ENCODE results near the gene DCTN3.
A peak's percentile ranks its signal among the peaks of the same experiment; 100 is the strongest.

Gene DCTN3

GRCh38 chr9:34655394-34655793 is 35.1 kb upstream of the DCTN3 start:
- no peak overlapping the region for H3K4me3 ChIP-seq (ENCODE audit: low read depth, low read length)
- no peaks in the 10 kb centered on the region for H3K27me3 ChIP-seq (ENCODE audit: control insufficient read depth, insufficient read depth, low read length)
- peaks cover 30% of the 10 kb centered on the region for H3K4me1 ChIP-seq (ENCODE audit: control insufficient read depth, insufficient read depth, low read length)
- H3K9ac ChIP-seq (ENCODE audit: low read length): no peak overlapping the region
- H3K27ac ChIP-seq (ENCODE audit: low read depth, low read length): no peak overlapping the region
- no peaks in the 10 kb centered on the region for H3K9me3 ChIP-seq (ENCODE audit: control insufficient read depth, insufficient read depth, low read depth, low read length)
- no peaks in the 10 kb centered on the region for H3K36me3 ChIP-seq (ENCODE audit: control insufficient read depth, insufficient read depth, low read length)

DNA sequence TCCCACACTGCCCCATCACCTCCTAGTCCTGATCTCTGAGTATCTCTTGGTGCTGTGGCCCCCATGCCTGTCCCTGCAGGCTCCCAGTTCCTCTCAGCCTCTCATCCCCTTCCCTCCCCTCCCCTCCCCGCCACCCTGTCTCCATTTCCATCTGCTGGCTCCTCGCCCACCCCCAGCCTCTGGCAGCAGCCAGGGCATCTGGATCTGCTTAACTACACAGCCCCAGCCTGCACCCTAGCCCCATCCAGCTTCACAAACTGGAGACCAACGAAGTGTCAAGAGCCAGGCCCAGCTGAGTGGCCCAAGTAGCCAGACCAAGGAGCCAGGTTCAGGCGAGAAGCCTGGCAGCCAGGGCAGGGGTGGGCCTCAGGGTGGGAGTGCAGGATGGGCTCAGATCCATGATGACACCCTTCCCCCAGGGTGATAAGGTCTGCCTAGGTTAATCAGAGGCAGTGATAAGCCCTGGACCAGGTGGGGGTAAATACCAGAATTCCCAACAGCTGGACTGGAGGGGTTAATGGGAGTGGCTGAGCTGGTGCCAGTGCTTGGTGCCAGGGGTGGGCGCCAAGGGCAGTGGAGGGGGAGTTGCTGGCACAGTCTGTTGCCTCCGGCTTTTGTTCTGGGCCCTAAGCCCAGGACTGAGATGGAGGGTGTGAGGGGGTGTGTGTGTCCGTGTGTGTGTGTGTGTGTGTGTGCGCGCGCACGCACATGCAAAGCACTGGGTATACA is 34.2 kb upstream of the DCTN3 start:
- no peak overlapping the region for H3K4me3 ChIP-seq (ENCODE audit: low read depth, low read length)
- no peaks in the 10 kb centered on the region for H3K27me3 ChIP-seq (ENCODE audit: control insufficient read depth, insufficient read depth, low read length)
- no peaks in the 10 kb centered on the region for H3K9me3 ChIP-seq (ENCODE audit: control insufficient read depth, insufficient read depth, low read depth, low read length)
- peaks cover 30% of the 10 kb centered on the region for H3K4me1 ChIP-seq (ENCODE audit: control insufficient read depth, insufficient read depth, low read length)
- peaks cover 5% of the 10 kb centered on the region for H3K36me3 ChIP-seq (ENCODE audit: control insufficient read depth, insufficient read depth, low read length)
- no peak overlapping the region for H3K9ac ChIP-seq (ENCODE audit: low read length)
- H3K27ac ChIP-seq (ENCODE audit: low read depth, low read length): no peak overlapping the region

DNA sequence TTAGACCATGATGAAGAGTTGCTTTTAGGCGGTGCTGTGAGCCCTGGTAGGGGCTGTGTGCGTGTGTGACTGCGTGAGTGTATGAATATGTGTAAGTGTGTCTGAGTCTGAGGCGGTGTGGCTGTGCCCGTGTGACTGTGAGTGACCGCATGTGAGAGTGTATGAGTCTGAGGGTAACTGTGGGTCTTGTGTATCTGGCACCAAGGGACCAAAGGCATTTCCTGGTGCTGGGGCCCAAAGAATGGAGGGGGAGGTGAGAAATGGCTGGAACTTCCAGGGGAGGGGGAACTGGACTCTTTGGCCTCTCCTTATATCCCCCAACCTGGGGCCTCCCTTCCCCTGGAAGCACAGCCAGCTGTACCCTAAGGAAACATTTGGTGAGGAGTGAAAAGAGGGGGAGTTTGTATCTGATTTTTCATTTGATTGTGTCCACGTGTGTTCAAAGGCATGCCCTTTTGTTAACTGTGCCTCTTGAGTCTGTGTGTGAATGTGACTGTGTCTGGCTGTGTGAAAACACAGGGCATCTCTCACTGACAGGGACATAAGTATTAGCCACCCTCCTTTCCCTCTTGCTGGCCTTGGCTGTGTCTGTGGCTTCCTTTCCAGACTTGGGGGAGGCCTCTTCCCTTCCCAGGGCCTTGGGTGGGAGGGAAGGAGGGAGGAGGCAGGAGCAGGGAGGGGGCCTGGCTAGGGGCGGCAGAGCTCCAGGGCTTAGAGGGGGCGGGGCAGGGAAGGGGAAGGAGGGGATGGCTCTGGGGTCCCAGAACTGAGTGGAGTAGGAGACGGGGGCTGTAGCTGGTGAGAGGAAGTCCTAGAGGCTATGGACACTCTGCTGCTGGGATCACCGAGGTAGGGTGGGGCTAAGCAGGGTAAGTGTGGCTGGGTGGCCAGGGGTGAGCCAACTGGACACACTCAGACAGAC is 33.1 kb upstream of the DCTN3 start:
- Histone ChIP-seq H3K9me3 (ENCODE audit: control insufficient read depth, insufficient read depth, low read depth, low read length) (no peaks in the 10 kb centered on the region), H3K4me3 (ENCODE audit: low read depth, low read length) (0 out of 2 replicates have a peak overlapping the region, but pooled peaks have one; percentile 27), H3K4me1 (ENCODE audit: control insufficient read depth, insufficient read depth, low read length) (peaks cover 30% of the 10 kb centered on the region), H3K27ac (ENCODE audit: low read depth, low read length) (no peak overlapping the region), H3K27me3 (ENCODE audit: control insufficient read depth, insufficient read depth, low read length) (no peaks in the 10 kb centered on the region), H3K36me3 (ENCODE audit: control insufficient read depth, insufficient read depth, low read length) (peaks cover 16% of the 10 kb centered on the region), H3K9ac (ENCODE audit: low read length) (peak overlapping the region; percentile 23)

DNA sequence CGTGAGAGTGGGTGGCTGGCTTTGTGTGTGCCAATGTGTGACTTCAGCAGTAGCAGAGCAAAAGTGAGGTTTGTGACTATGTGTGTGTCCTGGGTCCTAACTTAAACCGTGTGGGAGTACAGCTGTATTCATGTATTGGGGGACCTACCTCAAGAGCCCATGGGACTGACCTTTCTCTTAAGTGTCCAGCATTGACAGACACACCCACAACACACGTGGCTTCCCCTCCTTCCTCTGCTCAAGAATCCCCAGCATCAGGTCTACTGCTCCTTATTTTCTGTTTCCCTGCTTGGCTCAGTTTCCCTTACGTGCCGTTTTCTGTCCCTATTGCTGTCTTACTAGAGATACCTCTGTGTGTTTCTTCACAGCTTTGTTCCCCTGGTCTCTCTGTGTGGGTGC is 32.3 kb upstream of the DCTN3 start:
- Histone ChIP-seq H3K27me3 (ENCODE audit: control insufficient read depth, insufficient read depth, low read length) (no peaks in the 10 kb centered on the region), H3K4me3 (ENCODE audit: low read depth, low read length) (peak overlapping the region; percentile 47), H3K27ac (ENCODE audit: low read depth, low read length) (no peak overlapping the region), H3K4me1 (ENCODE audit: control insufficient read depth, insufficient read depth, low read length) (peaks cover 35% of the 10 kb centered on the region), H3K36me3 (ENCODE audit: control insufficient read depth, insufficient read depth, low read length) (peaks cover 20% of the 10 kb centered on the region), H3K9me3 (ENCODE audit: control insufficient read depth, insufficient read depth, low read depth, low read length) (no peaks in the 10 kb centered on the region), H3K9ac (ENCODE audit: low read length) (no peak overlapping the region)

DNA sequence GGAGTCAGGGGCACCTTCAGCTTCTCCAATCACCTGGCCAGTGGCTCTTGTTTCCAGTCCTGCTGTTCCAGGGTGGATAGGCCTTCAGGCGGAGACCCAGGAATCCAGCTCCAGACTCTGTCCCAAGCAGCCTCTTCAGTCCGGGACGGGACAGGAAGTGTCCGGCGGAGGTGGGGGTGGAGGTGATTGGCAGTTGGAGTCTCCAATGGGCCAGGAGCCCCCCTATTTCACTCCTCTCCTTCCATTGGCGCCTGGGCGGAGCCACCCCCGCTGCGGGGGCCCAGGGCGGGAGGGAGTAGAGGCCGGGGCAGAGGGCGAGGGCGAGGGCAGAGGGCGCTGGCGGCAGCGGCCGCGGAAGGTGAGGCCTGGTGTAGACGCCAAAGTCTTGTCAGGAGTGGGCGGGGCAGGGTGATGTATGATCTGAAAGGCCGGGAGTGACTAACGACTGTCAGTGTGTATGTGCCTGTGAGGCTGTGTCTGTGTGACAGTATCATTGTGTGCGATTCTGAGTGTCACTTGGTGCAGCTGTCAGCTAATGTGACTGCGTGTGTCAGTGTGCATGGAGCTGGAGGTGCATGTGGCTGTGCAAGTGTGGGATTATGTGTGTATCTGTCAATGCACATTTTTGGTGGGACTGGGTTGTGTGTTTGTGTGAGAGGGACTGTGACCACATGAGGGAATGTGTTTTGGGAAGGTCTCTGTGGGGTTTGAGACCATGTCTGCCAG is 31.7 kb upstream of the DCTN3 start, which contains the start of gene IL11RA:
Gene IL11RA, plus strand, starts transcription at position 310 of the 726 bp plus-strand sequence. CDS start 3,033 bp downstream, outside the sequence.
- peaks cover 41% of the 10 kb centered on the region for H3K4me1 ChIP-seq (ENCODE audit: control insufficient read depth, insufficient read depth, low read length)
- no peaks in the 10 kb centered on the region for H3K9me3 ChIP-seq (ENCODE audit: control insufficient read depth, insufficient read depth, low read depth, low read length)
- 0 out of 2 replicates have a peak within 1 kb of the TSS, but pooled peaks have one; percentile 29 for H3K27ac ChIP-seq (ENCODE audit: low read depth, low read length)
- peaks cover 20% of the 10 kb centered on the region for H3K36me3 ChIP-seq (ENCODE audit: control insufficient read depth, insufficient read depth, low read length)
- peak within 1 kb of the TSS; percentile 65 for H3K9ac ChIP-seq (ENCODE audit: low read length)
- H3K4me3 ChIP-seq (ENCODE audit: low read depth, low read length): peak within 1 kb of the TSS; percentile 62
- H3K27me3 ChIP-seq (ENCODE audit: control insufficient read depth, insufficient read depth, low read length): no peaks in the 10 kb centered on the region

- no peaks in the 10 kb centered on the region for H3K27me3 ChIP-seq (ENCODE audit: control insufficient read depth, insufficient read depth, low read length)
- H3K36me3 ChIP-seq (ENCODE audit: control insufficient read depth, insufficient read depth, low read length): peaks cover 20% of the 10 kb centered on the region
- peak overlapping the region; percentile 65 for H3K9ac ChIP-seq (ENCODE audit: low read length)
- 0 out of 2 replicates have a peak overlapping the region, but pooled peaks have one; percentile 29 for H3K27ac ChIP-seq (ENCODE audit: low read depth, low read length)
- H3K9me3 ChIP-seq (ENCODE audit: control insufficient read depth, insufficient read depth, low read depth, low read length): no peaks in the 10 kb centered on the region
- peak overlapping the region; percentile 62 for H3K4me3 ChIP-seq (ENCODE audit: low read depth, low read length)
- peaks cover 41% of the 10 kb centered on the region for H3K4me1 ChIP-seq (ENCODE audit: control insufficient read depth, insufficient read depth, low read length)
These were observed 31.0 kb upstream of the DCTN3 start for GRCh38 chr9:34651321-34651720.

DNA sequence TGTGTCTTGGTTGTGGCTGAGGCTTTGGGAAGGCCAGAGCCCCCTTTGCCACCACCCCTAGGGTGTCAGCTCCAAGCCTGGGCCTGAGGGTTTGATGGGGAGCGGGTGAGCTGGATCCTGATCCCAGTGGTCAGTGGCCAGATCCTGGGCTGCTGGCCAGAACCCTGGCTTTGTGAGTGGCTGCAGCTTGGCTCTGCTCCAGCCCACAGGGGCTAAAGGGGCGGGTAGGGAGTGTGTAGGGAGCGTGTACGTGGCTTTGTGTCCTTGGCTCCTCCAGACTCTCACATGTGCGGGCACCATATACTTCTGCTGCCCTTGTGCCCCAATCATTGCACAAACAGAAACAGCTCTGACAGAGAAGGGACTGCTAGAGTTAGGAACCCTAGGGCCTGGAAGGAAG is 30.5 kb upstream of the DCTN3 start:
- Histone ChIP-seq H3K4me3 (ENCODE audit: low read depth, low read length) (0 out of 2 replicates have a peak overlapping the region, but pooled peaks have one; percentile 62), H3K27ac (ENCODE audit: low read depth, low read length) (no peak overlapping the region), H3K9ac (ENCODE audit: low read length) (peak overlapping the region; percentile 24), H3K27me3 (ENCODE audit: control insufficient read depth, insufficient read depth, low read length) (no peaks in the 10 kb centered on the region), H3K4me1 (ENCODE audit: control insufficient read depth, insufficient read depth, low read length) (peaks cover 46% of the 10 kb centered on the region), H3K9me3 (ENCODE audit: control insufficient read depth, insufficient read depth, low read depth, low read length) (no peaks in the 10 kb centered on the region), H3K36me3 (ENCODE audit: control insufficient read depth, insufficient read depth, low read length) (peaks cover 20% of the 10 kb centered on the region)

DNA sequence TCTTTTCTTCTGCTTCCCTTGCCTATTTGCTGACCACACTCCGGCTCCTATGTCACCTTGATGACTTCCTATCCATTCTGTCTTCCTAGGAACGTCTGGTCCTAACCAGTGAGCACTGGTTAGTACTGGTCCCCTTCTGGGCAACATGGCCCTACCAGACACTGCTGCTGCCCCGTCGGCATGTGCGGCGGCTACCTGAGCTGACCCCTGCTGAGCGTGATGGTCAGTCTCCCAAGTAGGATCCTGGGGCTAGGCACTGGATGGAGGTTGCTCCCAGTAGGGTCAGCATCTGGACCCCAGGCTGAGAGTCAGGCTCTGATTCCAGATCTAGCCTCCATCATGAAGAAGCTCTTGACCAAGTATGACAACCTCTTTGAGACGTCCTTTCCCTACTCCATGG is 28.4 kb upstream of the DCTN3 start:
- no peak overlapping the region for H3K27ac ChIP-seq (ENCODE audit: low read depth, low read length)
- no peaks in the 10 kb centered on the region for H3K27me3 ChIP-seq (ENCODE audit: control insufficient read depth, insufficient read depth, low read length)
- no peaks in the 10 kb centered on the region for H3K9me3 ChIP-seq (ENCODE audit: control insufficient read depth, insufficient read depth, low read depth, low read length)
- no peak overlapping the region for H3K9ac ChIP-seq (ENCODE audit: low read length)
- peaks cover 46% of the 10 kb centered on the region for H3K4me1 ChIP-seq (ENCODE audit: control insufficient read depth, insufficient read depth, low read length)
- no peak overlapping the region for H3K4me3 ChIP-seq (ENCODE audit: low read depth, low read length)
- peaks cover 20% of the 10 kb centered on the region for H3K36me3 ChIP-seq (ENCODE audit: control insufficient read depth, insufficient read depth, low read length)

DNA sequence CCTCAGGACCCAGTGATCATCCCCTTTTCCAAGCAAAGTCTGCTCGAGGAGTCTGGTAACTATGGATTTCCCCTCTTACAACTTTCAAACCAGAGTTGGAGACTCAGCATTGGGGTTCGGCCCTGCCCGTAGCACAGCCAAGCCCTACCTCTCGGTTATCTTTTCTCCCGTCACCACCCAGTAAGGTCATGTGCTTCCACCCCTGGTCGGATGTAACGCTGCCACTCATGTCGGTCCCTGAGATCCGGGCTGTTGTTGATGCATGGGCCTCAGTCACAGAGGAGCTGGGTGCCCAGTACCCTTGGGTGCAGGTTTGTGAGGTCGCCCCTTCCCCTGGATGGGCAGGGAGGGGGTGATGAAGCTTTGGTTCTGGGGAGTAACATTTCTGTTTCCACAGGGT is 27.4 kb upstream of the DCTN3 start:
- no peak overlapping the region for H3K27ac ChIP-seq (ENCODE audit: low read depth, low read length)
- H3K9me3 ChIP-seq (ENCODE audit: control insufficient read depth, insufficient read depth, low read depth, low read length): no peaks in the 10 kb centered on the region
- no peaks in the 10 kb centered on the region for H3K27me3 ChIP-seq (ENCODE audit: control insufficient read depth, insufficient read depth, low read length)
- H3K36me3 ChIP-seq (ENCODE audit: control insufficient read depth, insufficient read depth, low read length): peaks cover 20% of the 10 kb centered on the region
- peak overlapping the region; percentile 86 for H3K4me3 ChIP-seq (ENCODE audit: low read depth, low read length)
- H3K4me1 ChIP-seq (ENCODE audit: control insufficient read depth, insufficient read depth, low read length): peaks cover 36% of the 10 kb centered on the region
- H3K9ac ChIP-seq (ENCODE audit: low read length): peak overlapping the region; percentile 84

- peak overlapping the region; percentile 2; the same call in 1 of the 2 replicates for H3K27ac ChIP-seq (ENCODE audit: low read depth, low read length)
- no peaks in the 10 kb centered on the region for H3K27me3 ChIP-seq (ENCODE audit: control insufficient read depth, insufficient read depth, low read length)
These were observed 26.7 kb upstream of the DCTN3 start for GRCh38 chr9:34647084-34647403.

More at GRCh38 chr9:34647084-34647403, 26.7 kb upstream of the DCTN3 start:
- Histone ChIP-seq H3K4me3 (ENCODE audit: low read depth, low read length) (peak overlapping the region; percentile 86), H3K9ac (ENCODE audit: low read length) (peak overlapping the region; percentile 84), H3K9me3 (ENCODE audit: control insufficient read depth, insufficient read depth, low read depth, low read length) (no peaks in the 10 kb centered on the region), H3K36me3 (ENCODE audit: control insufficient read depth, insufficient read depth, low read length) (peaks cover 20% of the 10 kb centered on the region), H3K4me1 (ENCODE audit: control insufficient read depth, insufficient read depth, low read length) (peaks cover 30% of the 10 kb centered on the region)

All from HUES6 (cell line).